ENCODE measurements around the gene NAV1.
"Not testable (repeated sequence)": the region's sequence is repeated elsewhere in the genome, so short reads cannot be mapped to it uniquely, and the experiment has no call there.

The NAV1 gene

DNA sequence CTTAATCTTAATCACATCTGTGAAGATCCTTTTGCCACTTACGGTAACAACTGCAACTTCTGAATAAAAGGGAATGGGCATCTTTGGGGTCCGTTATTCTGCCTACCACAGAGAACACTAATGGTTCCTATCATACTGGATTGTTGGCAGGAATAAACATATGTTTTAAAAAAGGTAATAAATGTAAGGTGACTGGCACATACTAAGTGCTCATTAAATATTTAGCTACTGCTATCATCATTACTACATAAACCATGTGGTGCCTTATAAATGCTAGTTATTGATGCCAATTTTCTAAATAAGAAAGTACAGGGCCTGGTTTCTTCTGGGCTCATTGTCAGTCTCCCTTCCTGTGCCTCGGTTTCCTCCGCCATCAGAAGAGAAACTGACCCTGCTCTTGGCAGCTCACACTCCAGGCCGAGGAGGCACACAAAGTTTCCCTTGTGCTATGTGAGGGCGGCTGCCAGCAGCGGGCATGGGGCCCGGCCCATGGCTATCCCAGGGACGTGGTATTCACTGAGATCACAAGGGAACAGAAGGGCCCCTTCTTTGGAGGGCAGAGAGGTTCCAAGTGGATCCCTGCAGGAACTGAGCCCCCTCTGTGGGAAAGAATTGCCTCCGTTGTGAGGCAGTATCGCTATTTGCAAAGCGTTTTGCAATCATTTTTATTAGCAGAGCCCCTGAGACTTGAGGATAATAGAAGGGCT lies 26.2 kb downstream of the NAV1 start:
- DNase-seq (ENCODE audit: low spot score): no peak

DNA sequence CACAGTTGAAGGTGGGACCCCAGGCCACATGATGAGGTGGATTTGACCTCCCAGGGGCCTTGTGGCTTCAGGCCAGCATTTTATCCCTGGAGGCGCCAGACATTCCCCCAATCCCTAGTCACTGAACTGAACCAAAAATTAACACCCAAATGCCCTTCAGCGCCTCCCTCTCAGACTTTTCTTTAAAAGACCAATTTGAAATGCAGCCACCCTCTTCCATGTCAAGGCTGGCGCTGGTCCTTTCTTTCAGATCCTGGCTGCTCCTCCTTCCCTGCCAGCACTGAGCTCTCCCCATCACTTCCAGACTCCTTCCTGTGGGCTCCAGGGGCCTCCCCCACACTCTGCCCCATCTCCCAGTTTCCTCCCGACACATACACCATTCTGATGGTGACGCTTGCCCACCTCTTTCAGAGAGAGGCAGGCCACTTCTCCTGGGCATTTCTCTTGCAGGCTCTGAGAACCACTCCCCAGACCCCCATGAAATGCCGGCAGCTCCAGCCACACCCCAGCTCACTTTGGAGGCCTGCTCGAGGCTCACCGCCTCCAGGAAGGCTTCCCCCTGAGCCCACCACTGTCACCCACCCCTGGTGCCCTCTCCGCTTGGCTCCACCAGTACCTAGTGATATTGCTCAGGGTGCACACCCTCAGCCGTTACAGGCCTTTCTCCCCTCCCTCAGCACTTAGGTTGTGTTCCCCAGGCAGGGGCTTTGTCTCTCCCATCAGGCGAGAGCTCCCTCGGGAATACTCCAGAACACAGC lies 27.0 kb downstream of the NAV1 start:
- DNase-seq (ENCODE audit: low spot score): no peak

DNA sequence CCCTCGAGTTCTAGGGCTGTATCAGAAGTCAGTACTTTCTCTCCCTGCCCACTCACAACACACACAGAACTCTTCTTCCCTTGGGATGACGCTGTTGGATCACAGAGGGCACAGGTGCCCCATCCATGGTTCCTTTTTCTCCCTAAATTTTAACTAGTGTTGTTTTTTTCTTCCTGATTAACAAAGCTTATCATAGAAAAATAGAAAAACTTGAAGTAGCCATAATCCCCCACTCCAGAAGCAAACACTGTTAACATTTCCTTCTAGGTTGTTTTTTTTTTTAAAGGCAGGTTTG lies 27.5 kb downstream of the NAV1 start:
- DNase-seq (ENCODE audit: low spot score): no peak

DNA sequence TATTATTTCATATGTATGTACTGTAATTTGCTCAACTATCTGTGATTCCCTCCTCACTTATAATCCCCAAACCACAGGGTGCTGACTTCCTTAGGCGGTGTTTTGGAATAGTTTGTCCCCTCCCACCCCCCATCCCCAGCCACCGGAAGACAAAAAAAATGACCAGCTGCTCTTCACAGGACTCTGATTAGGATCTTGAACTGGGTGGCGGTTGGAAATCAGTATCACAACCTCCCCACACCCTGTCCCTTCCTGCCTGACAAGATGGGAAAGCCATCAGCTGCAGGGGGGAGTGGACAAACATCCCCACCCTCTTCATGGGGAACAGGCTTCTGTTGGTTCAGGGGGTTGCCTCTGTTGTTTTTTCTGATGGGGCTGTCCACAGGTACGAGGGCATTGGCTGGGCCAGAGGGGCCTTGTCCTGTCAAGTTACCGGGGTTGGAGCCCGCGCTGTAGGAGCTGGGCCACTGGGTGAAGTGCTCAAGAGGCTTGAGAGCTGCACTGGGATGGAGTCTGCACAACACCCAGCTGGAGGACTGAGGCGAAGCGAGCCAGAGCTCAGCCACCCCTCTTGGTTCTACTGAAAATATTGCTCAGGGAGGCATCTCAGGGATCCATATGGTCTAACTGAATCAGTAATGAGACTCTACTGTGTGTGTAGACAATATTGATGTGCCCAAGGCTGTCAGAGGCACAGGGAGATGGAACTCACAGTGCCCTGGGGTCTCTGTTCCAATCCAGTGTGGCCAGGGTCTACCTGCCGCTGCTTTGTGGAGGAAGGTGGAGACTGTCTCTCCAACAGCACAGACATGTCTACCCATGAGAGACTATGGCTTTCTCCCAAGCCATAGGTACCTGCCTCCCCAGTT lies 28.2 kb downstream of the NAV1 start:
- DNase-seq (ENCODE audit: low spot score): no peak

DNA sequence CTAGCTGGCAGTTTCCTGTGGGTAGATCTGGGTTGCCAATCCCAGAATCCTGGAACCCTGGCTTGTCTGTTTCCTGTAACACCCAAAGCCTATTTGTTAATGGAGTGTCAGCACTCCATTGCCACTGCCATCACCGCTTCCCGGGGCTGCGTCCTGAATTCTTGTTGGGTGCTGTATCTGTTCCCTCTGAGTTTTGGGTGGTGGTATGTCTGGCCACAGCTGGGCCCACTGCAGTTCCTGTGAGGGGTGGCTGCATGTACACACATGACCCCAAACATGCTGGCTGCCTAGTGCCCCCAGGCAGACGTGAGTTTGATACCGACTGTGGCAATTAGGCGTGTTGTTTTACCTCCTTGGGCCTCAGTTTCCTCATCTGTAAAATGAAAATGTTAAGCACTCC lies 29.3 kb downstream of the NAV1 start:
- no peak for DNase-seq (ENCODE audit: low spot score)

DNA sequence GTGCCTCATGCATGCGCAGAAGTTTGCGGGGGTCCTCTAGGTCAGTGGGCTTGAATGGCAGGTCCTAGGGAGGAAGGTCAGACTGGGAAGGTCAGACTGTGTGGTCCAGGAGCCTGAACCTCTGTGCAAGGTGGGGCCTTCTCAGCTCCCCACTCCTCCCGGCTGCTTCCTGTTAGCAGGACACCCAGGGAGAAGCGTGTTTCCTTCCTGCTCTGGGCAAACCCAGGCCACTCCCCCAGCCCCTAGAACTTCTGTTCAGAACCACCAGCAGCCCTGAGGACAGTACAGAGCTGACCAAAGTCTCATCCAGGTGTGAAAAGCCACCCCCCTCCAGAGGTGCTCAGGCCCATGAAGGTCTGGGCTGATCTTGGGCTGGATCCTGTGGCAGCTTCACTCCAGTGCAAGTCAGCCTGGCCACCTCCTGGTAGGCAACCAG lies 29.9 kb downstream of the NAV1 start:
- no peak for DNase-seq (ENCODE audit: low spot score)

DNA sequence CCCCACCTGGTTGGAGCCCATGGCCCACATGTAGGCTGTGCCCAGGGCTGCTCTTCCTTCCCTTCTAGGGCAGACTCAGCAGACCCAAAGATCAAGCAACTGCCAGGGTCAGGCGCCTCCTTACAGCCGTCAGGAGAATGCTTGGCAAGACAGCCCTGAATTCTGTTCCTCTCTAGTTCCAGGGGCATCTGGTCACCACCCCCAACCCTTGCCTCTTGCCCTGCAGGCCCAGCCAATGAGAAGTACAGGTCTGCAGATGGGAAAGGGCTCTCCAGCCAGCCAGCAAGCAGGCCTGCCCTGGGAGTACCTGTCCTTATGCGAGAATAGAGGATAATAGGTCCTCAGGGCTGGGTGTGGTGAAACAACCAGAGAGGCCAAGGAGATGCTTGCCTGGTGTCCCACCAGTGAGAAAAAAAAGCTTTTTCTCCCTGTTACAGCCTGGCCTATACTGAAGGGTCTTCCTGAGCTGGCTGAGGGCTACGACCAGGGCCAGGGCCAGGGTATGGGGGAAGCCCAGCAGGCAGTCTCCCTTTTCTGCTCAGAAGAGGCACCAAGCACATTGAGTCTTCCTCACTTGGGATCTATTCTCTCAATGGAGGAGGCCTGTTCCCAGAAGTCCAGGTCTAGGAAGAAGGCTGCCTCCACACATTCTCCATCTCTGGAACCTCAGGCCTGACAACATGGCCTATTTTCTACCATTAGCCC lies 31.4 kb downstream of the NAV1 start:
- no peak for DNase-seq (ENCODE audit: low spot score)

DNA sequence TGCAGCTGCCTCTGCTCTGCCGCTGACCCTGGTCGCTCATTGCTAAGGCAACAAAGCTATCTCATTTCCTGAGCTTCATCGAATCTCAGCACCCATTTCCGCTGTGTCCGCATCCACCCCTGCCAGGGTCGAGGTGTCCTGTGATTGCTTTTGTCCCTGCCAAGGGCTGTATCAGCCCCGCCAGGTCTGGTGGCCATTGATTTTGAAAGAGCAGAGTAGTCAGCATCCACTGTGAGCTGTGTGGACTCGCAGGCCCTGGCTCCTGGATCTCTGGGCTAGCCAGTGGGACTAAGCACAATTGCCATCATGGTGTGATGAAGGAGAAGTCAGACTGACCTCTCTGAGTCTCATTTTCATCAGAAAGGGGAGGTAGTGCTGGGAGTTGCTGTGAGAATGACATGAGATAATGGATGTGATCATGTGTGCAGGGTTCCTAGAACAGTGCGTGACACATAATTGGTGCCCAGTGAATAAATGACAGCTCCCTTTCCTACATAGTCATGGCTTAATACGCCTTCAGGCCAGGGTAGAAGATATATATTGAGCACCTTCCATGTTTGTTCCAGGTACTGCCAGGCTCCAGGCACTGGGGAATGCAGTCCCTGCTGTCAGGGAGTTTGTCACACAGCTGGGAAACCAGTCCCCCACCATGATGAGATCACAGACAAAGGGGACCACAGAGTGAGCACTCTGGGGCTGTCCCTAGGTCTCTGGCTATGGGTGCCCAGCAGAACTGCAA lies 32.1 kb downstream of the NAV1 start:
- no peak for DNase-seq (ENCODE audit: low spot score)

DNA sequence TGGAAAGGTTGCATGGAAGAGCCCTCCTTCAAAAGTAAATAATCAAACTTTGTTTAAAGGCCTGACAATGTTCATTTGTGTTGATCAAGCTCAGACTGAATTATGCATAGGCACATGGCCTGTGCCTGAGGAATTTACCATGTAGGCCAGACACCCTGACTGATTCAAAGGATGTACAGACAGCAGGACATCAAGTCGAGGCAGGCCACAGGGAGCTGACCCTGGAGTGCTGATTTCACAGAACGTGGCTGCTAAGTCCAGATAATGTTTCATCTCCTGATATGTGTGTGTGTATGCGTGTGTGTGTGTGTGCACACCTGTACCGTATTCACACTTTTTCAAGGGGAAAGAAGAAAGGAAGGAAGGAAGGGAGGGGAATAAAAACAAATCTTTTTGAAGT lies 34.1 kb downstream of the NAV1 start:
- DNase-seq (ENCODE audit: low spot score): no peak

DNA sequence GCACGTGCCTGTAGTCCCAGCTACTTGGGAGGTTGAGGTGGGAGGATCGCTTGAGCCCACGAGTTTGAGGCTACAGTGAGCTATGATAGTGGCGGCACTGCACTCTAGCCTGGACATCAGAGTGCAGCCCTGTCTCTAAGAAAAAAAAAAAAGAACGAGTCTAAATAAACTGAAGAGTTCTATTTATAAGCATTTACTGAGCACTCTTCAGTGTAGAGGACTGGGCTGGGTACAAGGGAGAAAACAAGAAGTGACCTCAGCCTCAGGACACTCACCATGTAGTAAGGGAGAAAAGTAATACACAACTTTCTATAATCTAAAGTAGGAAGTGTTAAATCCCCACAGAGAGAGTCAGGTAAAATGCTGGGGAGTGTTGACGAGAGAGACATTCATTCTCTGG lies 35.0 kb downstream of the NAV1 start:
- no peak for DNase-seq (ENCODE audit: low spot score)

DNA sequence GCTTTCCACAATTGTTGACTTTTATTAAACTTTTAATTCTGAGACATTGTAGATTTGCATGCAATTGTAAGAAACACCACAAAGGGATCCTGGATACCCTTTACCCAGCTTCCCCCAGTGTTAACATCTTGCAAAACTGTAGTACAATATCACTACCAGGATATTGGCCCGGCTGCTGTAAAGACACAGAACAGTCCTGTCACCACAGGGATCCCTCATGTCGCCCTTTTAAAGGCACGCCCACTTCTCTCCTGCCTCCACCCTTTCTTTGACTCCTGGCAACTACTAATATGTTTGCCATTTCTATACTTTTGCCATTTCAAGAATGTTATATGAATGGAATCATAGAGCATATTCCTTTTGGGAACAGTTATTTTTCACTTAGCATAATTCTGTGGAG lies 37.0 kb downstream of the NAV1 start:
- no peak for DNase-seq (ENCODE audit: low spot score)

DNA sequence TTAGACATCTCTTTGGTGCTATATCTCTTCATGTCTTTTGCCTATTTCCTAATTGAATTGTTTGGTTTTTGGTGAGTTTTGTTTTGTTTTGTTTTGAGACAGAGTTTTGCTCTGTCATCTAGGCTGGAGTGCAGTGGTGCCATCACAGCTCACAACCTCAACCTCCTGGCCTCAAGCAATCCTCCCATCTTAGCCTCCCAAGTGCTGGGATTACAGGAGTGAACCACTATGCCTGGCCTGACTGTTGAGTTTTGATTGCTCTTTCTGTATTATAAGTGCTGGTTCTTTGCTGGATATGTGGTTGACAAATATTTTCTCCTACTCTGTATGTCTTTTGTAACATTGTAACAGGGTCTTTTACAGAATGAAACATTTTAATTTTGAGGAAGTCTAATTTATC lies 38.0 kb downstream of the NAV1 start:
- DNase-seq (ENCODE audit: low spot score): no peak

DNA sequence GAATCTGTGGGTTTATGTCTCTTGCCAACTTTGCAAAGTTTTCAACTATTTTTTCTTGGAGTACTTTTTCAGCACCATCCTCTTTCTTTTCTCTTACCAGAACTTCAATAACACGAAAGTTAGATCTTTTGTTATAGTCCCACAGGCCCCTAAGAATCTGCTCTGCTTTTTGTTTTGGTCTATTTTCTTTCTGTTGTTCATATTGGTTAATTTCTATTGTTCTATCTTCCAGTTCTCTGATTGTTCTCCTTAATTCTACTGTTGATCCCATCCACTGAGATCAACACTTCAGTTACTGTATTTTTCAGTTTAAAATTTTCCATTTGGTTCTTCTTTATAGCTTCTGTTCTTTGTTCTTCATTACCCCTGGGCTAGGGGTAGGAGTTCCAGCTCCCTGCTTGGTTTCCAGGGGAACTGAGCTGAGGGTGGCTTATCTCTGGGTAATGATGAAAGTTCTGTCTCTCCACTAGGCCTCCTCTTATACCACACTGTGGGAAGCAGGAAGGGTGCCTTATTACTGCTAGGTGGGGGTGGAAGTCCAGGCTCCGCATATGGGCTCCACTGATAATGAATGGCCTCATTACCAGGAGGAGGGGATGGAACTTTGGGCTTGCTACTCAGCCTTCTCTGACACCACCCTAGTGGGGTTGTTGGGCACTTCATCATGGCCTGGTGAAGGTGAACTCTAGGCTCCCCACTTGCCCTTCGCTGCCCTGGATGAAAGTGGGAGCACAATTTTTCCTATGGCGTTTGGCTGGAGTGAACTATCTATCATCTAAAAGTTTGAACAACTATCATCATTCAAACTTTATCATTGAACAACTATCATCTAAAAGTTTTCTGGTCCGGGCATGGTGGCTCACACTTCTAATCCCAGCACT lies 39.3 kb downstream of the NAV1 start:
- no peak for DNase-seq (ENCODE audit: low spot score)

DNA sequence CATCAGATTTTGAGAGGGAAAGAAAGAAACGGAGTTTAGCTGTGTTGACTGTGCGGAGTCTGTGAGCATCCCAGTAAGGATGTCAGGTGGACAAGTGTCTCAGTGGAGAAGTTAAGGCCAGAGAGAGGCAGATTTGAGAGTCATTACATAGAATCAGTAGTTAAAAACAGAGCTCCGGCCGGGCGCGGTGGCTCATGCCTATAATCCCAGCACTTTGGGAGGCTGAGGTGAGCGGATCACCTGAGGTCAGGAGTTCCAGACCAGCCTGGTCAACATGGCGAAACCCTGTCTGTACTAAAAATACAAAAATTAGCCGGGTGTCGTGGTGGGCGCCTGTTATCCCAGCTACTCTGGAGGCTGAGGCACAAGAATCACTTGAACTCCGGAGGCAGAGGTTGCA lies 42.4 kb downstream of the NAV1 start:
- DNase-seq (ENCODE audit: low spot score): not testable (repeated sequence)

DNA sequence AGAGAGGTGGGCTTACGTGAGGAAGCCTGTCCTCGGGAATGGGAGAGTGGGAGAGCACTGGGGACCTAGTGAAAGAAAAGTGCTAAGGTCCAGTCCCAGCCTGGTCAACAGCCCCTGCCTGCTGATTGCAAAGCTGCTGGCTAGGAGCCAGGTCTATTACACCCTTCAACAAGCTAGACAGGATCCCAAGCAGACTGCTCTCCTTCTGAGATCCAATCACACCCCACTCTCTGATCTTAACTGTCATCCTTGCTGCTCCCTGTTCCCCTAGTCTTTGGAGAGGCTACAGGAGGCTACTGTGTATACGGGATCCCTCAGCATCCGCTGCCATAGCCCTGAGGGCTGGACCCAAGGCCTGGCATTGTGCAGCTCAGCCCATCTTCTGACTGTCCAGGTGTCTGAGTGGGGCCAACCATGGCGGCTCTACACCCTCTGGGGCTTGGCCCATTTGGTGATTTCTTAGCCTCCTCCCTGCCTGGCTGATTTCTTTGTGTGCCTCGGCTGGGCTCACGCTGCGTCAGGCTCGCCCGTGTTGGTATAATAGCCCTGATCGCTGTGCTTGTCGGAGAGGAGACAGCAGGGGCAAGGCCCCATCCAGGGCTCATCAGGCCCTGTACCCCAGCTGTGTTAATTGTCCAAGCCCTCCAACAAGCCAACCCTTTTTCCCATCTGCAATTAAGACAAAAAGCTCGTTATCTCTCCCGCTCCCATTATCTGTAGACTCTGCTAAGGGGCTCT lies 43.9 kb downstream of the NAV1 start:
- no peak for DNase-seq (ENCODE audit: low spot score)

DNA sequence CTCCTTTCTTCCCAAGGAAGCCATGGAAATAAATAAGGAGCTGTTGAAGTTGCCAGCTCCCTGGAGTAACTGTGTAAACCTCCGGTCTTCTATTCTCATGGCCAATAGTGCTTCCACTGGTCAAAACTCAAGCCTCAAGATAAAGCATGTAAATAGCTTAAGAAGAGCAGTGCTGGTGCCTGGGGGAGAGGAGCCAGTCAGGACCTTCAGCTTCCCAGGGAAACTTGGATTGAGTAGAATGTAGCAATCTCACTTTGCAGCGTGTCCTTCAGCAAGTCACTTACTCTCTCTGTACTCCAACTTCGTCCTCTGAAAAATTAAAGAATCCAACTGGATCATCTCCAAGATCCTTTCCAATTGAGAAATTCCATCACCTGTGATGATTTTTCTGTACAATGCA lies 44.7 kb downstream of the NAV1 start:
- no peak for DNase-seq (ENCODE audit: low spot score)

DNA sequence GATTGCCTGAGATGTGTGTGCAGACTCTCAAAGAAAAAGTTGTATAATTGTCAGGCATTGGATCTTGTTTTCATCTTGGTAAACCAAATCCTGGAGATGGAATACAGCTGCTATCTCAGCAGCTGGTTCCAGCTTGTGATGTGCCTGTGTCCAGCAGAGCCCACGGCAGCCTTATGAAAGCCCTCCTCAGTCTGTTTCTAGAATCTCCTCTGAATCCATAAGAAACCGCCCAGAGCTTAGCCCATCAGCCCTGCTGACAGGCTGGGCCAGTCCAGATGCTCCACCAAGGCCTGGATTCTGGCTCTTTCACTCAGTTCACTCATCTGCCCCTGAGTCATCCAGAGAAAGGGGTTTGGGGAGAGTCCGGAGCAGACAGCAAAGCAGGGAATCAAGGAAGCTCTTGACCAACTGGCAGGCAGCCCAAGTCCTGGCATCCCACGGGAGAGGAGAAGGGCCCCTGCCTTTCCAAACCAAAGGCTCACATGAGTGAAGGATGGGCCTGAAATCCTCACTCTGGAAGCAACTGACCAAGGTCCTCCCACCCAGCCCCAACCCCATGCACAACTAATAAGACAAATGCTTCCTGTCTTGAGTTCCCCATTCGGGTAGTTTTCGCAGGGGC lies 45.7 kb downstream of the NAV1 start:
- no peak for DNase-seq (ENCODE audit: low spot score)

DNA sequence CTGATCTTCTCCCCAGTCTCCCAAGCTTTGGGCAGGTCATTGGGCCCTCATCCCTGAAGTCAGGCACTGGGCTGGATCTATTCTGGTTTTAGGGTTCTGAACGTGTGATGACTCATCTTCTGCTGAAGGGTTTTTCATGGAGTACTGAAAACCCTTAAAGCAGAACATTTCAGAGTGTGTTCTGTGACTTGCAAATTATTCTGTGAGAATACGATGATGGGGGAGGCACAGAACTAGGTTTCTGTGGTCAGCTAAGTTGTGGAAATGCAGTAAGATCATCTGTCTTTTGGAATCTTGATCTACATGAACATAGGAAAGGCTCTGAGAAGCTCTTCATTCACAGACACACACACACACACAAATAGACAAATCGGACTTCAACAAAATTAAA lies 46.2 kb downstream of the NAV1 start:
- no peak for DNase-seq (ENCODE audit: low spot score)

DNA sequence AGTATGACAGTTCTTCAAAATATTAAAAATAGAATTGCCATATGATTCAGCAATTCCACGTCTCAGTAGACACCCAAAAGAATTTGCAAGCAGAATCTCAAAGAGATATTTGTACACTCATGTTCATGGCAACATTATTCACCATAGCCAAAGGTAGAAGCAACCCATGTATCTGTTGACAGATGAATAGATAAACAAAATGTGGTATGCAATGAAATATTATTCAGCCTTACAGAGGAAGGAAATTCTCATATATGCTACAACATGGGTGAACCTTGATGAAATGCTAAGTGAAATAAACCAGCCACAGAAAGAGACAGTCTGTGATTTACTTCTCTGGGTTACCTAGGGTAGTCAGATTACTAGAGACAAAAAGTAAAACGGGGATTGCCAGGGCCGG lies 47.0 kb downstream of the NAV1 start:
- DNase-seq (ENCODE audit: low spot score): no peak

DNA sequence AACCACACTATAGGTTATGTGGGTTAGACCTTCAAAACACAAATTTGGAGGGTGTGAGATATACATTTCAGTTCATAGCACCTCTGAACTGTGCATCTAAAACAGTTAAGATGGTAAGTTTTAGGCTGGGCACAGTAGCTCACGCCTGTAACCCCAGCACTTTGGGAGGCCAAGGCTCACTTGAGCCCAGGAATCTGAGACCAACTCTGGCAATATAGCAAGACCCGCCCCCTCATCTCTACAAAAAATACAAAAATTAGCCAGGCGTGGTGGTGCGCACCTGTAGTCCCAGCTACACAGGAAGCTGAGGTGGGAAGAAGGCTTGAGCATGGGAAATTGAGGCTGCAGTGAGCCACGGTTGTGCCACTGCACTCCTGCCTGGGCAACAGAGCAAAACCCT lies 47.9 kb downstream of the NAV1 start:
- DNase-seq (ENCODE audit: low spot score): no peak

All from HuH-7.5 (cell line).